HepG2 (cell line): ENCODE data around the gene TOM1L1.
A peak's percentile ranks its signal among the peaks of the same experiment; 100 is the strongest.

ENCODE experiments used
- ELF4 ChIP-seq: sonication (generic); formaldehyde crosslinking; IDR thresholded peaks from 2 replicates; pipeline ENCODE4 v1.5.0; 2020; ENCODE audit warnings: missing genetic modification reagents, mild to moderate bottlenecking, moderate library complexity, borderline replicate concordance
- EZH2 ChIP-seq: conservative IDR thresholded peaks from 2 replicates; pipeline ENCODE4 v1.6.1; 2012; ENCODE audit warnings: mild to moderate bottlenecking, low read depth, low read length, moderate library complexity
- HBP1 ChIP-seq: IDR thresholded peaks from 2 replicates; pipeline ENCODE4 v1.6.1; 2016; ENCODE audit warnings: low read depth, control low read depth
- HDAC1 ChIP-seq: sonication (generic); formaldehyde crosslinking; IDR thresholded peaks from 2 replicates; pipeline ENCODE4 v1.5.1; 2020; ENCODE audit warnings: mild to moderate bottlenecking, missing genetic modification reagents
- JUND ChIP-seq: sonication (generic); formaldehyde crosslinking; IDR thresholded peaks from 2 replicates; pipeline ENCODE4 v1.8.0; 2022; ENCODE audit warnings: mild to moderate bottlenecking, missing genetic modification reagents
- MAFK ChIP-seq, 2 experiments: IDR thresholded peaks in 1 of 2; conservative IDR thresholded peaks in 1 of 2; 2 replicates each; pipeline ENCODE4 v1.6.1; 2011; ENCODE audit warnings: improper control_type of control experiment in 2 of 2, low read length in 2 of 2
- NR2C2 ChIP-seq: sonication (generic); formaldehyde crosslinking; IDR thresholded peaks from 2 replicates; pipeline ENCODE4 v1.4.0; 2020; ENCODE audit warnings: missing genetic modification reagents, mild to moderate bottlenecking, moderate library complexity, borderline replicate concordance
- PAX8 ChIP-seq: sonication (generic); formaldehyde crosslinking; IDR thresholded peaks from 2 replicates; pipeline ENCODE4 v1.8.0; 2022; ENCODE audit warnings: mild to moderate bottlenecking, missing genetic modification reagents, borderline replicate concordance
- TCF12 ChIP-seq, 2 experiments: fragments of 450-650 bp in 1 of 2; sonication (generic) in 1 of 2; formaldehyde crosslinking in 1 of 2; IDR thresholded peaks; 2 replicates each; pipeline versions ENCODE4 v1.6.1 to v1.8.0; 2017 to 2022; ENCODE audit warnings: antibody characterized with exemption in 1 of 2, mild to moderate bottlenecking in 1 of 2, missing genetic modification reagents in 1 of 2, moderate library complexity in 1 of 2

GRCh38 chr17:54968262-54968987, 67.8 kb downstream of the TOM1L1 start, which contains the start of the genes COX11 and STXBP4:
- no peak; the same call in 1 of the 2 replicates for TF ChIP-seq HBP1 (CRISPR knock-in tag)
- TF ChIP-seq JUND (CRISPR knock-in tag), result no peak
- TF ChIP-seq PAX8 (CRISPR knock-in tag), result no peak
- TF ChIP-seq TCF12 (IDR thresholded peaks at IDR 0.05), result no peak
- peak; percentile 55; the same call in 1 of the 2 replicates for TF ChIP-seq TCF12 (CRISPR knock-in tag; IDR thresholded peaks at IDR 0.05)
- TF ChIP-seq ELF4, result peak; percentile 57; the same call in 1 of the 2 replicates
- peak; percentile 86; the same call in 1 of the 2 replicates for TF ChIP-seq HDAC1 (CRISPR knock-in tag)
- no peak for TF ChIP-seq EZH2
- TF ChIP-seq NR2C2 (CRISPR knock-in tag), result peak; percentile 68; the same call in 1 of the 2 replicates
- TF ChIP-seq MAFK (conservative IDR thresholded peaks at IDR 0.05 in 1 of 2, IDR thresholded peaks at IDR 0.05 in 1 of 2; ENCODE audit: low read length in 2 of 2), result no peak
